Liver (tissue), 9 donors: ENCODE data around the gene PRRG3. TPM values are rescaled to one million over a fixed set of nuclear protein-coding genes. Genes with fewer than 3 reads are reported as not detected.

Experiments used
- DNase-seq: peaks from one replicate; pipeline ENCODE4 v3.0.0-alpha.2; 2017; ENCODE audit warnings: low spot score
- H3K27ac ChIP-seq, 2 donors: one replicate each; pipeline ENCODE4 v1.7.0; 2013; ENCODE audit warnings: inconsistent platforms in 2 of 2, low read length in 2 of 2, control low read depth in 1 of 2, low read depth in 1 of 2, mild to moderate bottlenecking in 1 of 2
- H3K27me3 ChIP-seq, 4 donors: one replicate each; pipeline versions ENCODE4 v1.6.1 to v1.7.0; 2013; ENCODE audit warnings: low read length in 3 of 4, inconsistent platforms in 1 of 4, mild to moderate bottlenecking in 1 of 4, moderate library complexity in 1 of 4; ENCODE audit not compliant: control insufficient read depth in 4 of 4, insufficient read depth in 4 of 4
- H3K36me3 ChIP-seq, 4 donors: one replicate each; pipeline versions ENCODE4 v1.6.1 to v1.7.0; 2013; ENCODE audit warnings: low read length in 3 of 4, mild to moderate bottlenecking in 3 of 4, low read depth in 1 of 4, moderate library complexity in 1 of 4; ENCODE audit not compliant: control insufficient read depth in 4 of 4, insufficient read depth in 3 of 4
- H3K4me1 ChIP-seq, 4 donors: one replicate each; pipeline versions ENCODE4 v1.6.1 to v1.7.0; 2013; ENCODE audit warnings: low read length in 3 of 4, mild to moderate bottlenecking in 3 of 4, moderate library complexity in 1 of 4; ENCODE audit not compliant: control insufficient read depth in 4 of 4, insufficient read depth in 4 of 4
- H3K4me3 ChIP-seq, 3 donors: one replicate each; pipeline versions ENCODE4 v1.6.1 to v1.7.0; 2013; ENCODE audit warnings: low read length in 3 of 3, control low read depth in 1 of 3, low read depth in 1 of 3, mild to moderate bottlenecking in 1 of 3
- H3K9ac ChIP-seq, 2 donors: one replicate each; pipeline ENCODE4 v1.7.0; 2013; ENCODE audit warnings: low read length in 2 of 2, mild to moderate bottlenecking in 2 of 2, moderate library complexity in 2 of 2, control low read depth in 1 of 2, low read depth in 1 of 2
- H3K9me3 ChIP-seq, 4 donors: one replicate each; pipeline versions ENCODE4 v1.6.1 to v1.7.0; 2013; ENCODE audit warnings: low read length in 3 of 4; ENCODE audit not compliant: control insufficient read depth in 4 of 4
- EGR1 ChIP-seq, 2 donors: IDR thresholded peaks; 2 replicates each; pipeline ENCODE4 v1.6.1; 2016 to 2018; ENCODE audit warnings: antibody characterized with exemption in 2 of 2, low read depth in 2 of 2
- FOXA1 ChIP-seq: IDR thresholded peaks from 2 replicates; pipeline ENCODE4 v1.6.1; 2016; ENCODE audit warnings: antibody characterized with exemption
- FOXA2 ChIP-seq: IDR thresholded peaks from 2 replicates; pipeline ENCODE4 v1.6.1; 2016; ENCODE audit warnings: antibody characterized with exemption
- GABPA ChIP-seq, 2 donors: IDR thresholded peaks in 1 of 2; conservative IDR thresholded peaks in 1 of 2; 2 replicates each; pipeline ENCODE4 v1.6.1; 2016; ENCODE audit warnings: antibody characterized with exemption in 2 of 2, mild to moderate bottlenecking in 1 of 2, moderate library complexity in 1 of 2
- HNF4A ChIP-seq, 2 donors: conservative IDR thresholded peaks; 2 replicates each; pipeline ENCODE4 v1.6.1; 2016; ENCODE audit warnings: antibody characterized with exemption in 2 of 2, mild to moderate bottlenecking in 2 of 2
- HNF4G ChIP-seq: IDR thresholded peaks from 2 replicates; pipeline ENCODE4 v1.6.1; 2016; ENCODE audit warnings: antibody characterized with exemption
- JUND ChIP-seq, 2 donors: IDR thresholded peaks; 2 replicates each; pipeline ENCODE4 v1.6.1; 2016; ENCODE audit warnings: antibody characterized with exemption in 2 of 2
- NR2F2 ChIP-seq: IDR thresholded peaks from 2 replicates; pipeline ENCODE4 v1.6.1; 2016; ENCODE audit warnings: antibody characterized with exemption
- RAD21 ChIP-seq, 2 donors: IDR thresholded peaks; 2 replicates each; pipeline ENCODE4 v1.6.1; 2016; ENCODE audit warnings: antibody characterized with exemption in 2 of 2, mild to moderate bottlenecking in 2 of 2
- RXRA ChIP-seq, 2 donors: IDR thresholded peaks; 2 replicates each; pipeline ENCODE4 v1.6.1; 2017 to 2018; ENCODE audit warnings: antibody characterized with exemption in 2 of 2, mild to moderate bottlenecking in 1 of 2
- SP1 ChIP-seq: IDR thresholded peaks from 2 replicates; pipeline ENCODE4 v1.6.1; 2018; ENCODE audit warnings: antibody characterized with exemption, mild to moderate bottlenecking
- TAF1 ChIP-seq: conservative IDR thresholded peaks from 2 replicates; pipeline ENCODE4 v1.6.1; 2016; ENCODE audit warnings: antibody characterized with exemption, mild to moderate bottlenecking
- YY1 ChIP-seq: IDR thresholded peaks from 2 replicates; pipeline ENCODE4 v1.6.1; 2016; ENCODE audit warnings: antibody characterized with exemption, mild to moderate bottlenecking
- WGBS: extraction: QIAGEN DNeasy Blood & Tissue Kit; methylation state at CpG from one replicate; pipeline ENCODE4 v1.1.7; 2013; 5-methylcytosine and 5-hydroxymethylcytosine counted together
- polyA plus RNA-seq, 2 donors: library from polyadenylated mRNA; stranded (reverse) in 1 of 2; unstranded in 1 of 2; fragments of 200-250 nt in 1 of 2; fragments of >200 nt in 1 of 2; fragmentation: Nextera tagmentation in 1 of 2; extraction: Ambion mirVana in 1 of 2; gene quantifications; one replicate each; pipeline versions ENCODE4 v1.2.1 to v1.2.3, GENCODE V29; 2013 to 2015
- total RNA-seq, 2 donors: library from RNA; depleted of rRNA; stranded (reverse); fragments of >200 nt; gene quantifications; one replicate each; pipeline ENCODE4 v1.2.3, GENCODE V29; 2014
- TF ChIP-seq, protein P1 (sequence below): IDR thresholded peaks from 2 replicates; pipeline ENCODE4 v1.6.1; 2016; ENCODE audit warnings: antibody characterized with exemption
- TF ChIP-seq, protein P2 (sequence below): IDR thresholded peaks from 2 replicates; pipeline ENCODE4 v1.6.1; 2016; ENCODE audit warnings: antibody characterized with exemption
- TF ChIP-seq, protein P3 (sequence below): IDR thresholded peaks from 2 replicates; pipeline ENCODE4 v1.6.1; 2016; ENCODE audit warnings: antibody characterized with exemption
- TF ChIP-seq, protein P4 (sequence below): IDR thresholded peaks from 2 replicates; pipeline ENCODE4 v1.6.1; 2016; ENCODE audit warnings: antibody characterized with exemption, mild to moderate bottlenecking
- donor health status: healthy.
- donor health status: healthy.
- donor health status: healthy.
- donor health status: healthy.
- donor health status: healthy.

The PRRG3 gene
- total and polyA plus RNA-seq, 4 donors: under 0.01 to 0.05 (median 0.01) TPM; not detected in 1

DNA sequence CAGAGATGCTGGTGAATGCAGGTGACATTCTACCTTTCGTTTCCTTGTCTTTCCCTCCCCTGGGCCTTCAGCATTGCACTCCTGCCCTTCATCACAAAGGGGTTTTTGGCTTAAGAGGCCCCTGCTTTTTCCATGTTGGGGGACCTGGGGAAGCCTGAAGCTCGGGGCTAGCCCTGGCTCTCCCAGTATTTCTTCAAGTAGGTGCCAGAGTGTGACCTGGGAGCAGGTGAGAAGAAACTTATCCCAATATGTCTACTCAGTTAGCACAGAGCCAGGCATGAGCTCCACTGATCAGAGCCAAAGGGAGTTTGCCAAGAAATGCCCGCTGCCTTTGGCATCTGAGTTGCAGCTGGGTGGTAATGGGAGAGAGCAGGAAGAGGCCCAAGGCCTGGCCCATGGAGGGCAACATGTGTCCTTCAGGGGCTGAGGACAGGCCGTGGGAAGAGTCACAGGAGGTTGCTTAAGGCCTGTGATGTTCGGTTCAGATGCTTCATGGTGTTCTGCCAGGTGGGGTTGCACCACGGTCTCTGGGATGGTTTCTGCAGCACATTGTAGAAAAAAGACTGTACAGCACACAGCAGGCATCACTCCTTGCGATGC lies 7.6 kb downstream of the PRRG3 start:
- no peak overlapping the region for H3K9ac ChIP-seq
- H3K27me3 ChIP-seq: no peaks in the 10 kb centered on the region
- H3K4me3 ChIP-seq: no peak overlapping the region
- no peaks in the 10 kb centered on the region for H3K9me3 ChIP-seq
- DNase-seq: no peak
- H3K27ac ChIP-seq: no peak overlapping the region
- WGBS: 80% methylated on average over 7 of the region's 7 CpGs
- H3K36me3 ChIP-seq: no peaks in the 10 kb centered on the region
- H3K4me1 ChIP-seq: no peaks in the 10 kb centered on the region
- no peak for TF ChIP-seq FOXA1
- no peak for TF ChIP-seq RAD21 (IDR thresholded peaks at IDR 0.05)
- no peak for TF ChIP-seq SP1
- TF ChIP-seq HNF4G: no peak
- no peak for TF ChIP-seq FOXA2
- TF ChIP-seq, protein P1, sequence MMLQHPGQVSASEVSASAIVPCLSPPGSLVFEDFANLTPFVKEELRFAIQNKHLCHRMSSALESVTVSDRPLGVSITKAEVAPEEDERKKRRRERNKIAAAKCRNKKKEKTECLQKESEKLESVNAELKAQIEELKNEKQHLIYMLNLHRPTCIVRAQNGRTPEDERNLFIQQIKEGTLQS: no peak
- TF ChIP-seq JUND (IDR thresholded peaks at IDR 0.05): no peak

DNA sequence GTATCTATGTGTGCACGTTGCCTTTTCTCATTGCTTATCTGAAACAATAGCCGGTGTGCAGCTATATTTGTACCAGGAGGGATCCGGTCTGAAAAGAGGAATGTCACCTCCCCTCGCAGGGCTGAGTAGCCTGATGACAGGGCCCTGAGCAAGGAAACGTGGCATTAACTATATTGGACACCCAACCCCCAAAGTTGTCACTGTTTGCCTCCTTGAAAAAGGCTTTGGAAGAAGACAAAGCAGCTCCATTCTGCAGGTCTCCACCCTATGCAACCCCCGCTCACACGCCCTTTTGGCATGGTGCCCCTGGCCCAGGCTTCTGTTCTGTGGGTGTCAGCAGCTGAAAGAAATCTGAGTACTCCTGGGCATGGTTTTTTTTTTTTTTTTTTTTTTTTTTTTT lies 8.2 kb downstream of the PRRG3 start:
- TF ChIP-seq, protein P2, sequence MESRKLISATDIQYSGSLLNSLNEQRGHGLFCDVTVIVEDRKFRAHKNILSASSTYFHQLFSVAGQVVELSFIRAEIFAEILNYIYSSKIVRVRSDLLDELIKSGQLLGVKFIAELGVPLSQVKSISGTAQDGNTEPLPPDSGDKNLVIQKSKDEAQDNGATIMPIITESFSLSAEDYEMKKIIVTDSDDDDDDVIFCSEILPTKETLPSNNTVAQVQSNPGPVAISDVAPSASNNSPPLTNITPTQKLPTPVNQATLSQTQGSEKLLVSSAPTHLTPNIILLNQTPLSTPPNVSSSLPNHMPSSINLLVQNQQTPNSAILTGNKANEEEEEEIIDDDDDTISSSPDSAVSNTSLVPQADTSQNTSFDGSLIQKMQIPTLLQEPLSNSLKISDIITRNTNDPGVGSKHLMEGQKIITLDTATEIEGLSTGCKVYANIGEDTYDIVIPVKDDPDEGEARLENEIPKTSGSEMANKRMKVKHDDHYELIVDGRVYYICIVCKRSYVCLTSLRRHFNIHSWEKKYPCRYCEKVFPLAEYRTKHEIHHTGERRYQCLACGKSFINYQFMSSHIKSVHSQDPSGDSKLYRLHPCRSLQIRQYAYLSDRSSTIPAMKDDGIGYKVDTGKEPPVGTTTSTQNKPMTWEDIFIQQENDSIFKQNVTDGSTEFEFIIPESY: no peak
- TF ChIP-seq GABPA (IDR thresholded peaks at IDR 0.05 in 1 of 2, conservative IDR thresholded peaks at IDR 0.05 in 1 of 2) (no peak), TAF1 (no peak), NR2F2 (no peak), JUND (IDR thresholded peaks at IDR 0.05) (no peak), HNF4A (conservative IDR thresholded peaks at IDR 0.05) (no peak), EGR1 (IDR thresholded peaks at IDR 0.05; ENCODE audit: low read depth in 2 of 2) (no peak), YY1 (no peak), RAD21 (IDR thresholded peaks at IDR 0.05) (no peak), SP1 (no peak), FOXA1 (no peak), FOXA2 (no peak), RXRA (IDR thresholded peaks at IDR 0.05) (no peak), HNF4G (no peak)
- TF ChIP-seq, protein P3, sequence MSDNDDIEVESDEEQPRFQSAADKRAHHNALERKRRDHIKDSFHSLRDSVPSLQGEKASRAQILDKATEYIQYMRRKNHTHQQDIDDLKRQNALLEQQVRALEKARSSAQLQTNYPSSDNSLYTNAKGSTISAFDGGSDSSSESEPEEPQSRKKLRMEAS: no peak
- TF ChIP-seq, protein P1: no peak
- TF ChIP-seq, protein P4, sequence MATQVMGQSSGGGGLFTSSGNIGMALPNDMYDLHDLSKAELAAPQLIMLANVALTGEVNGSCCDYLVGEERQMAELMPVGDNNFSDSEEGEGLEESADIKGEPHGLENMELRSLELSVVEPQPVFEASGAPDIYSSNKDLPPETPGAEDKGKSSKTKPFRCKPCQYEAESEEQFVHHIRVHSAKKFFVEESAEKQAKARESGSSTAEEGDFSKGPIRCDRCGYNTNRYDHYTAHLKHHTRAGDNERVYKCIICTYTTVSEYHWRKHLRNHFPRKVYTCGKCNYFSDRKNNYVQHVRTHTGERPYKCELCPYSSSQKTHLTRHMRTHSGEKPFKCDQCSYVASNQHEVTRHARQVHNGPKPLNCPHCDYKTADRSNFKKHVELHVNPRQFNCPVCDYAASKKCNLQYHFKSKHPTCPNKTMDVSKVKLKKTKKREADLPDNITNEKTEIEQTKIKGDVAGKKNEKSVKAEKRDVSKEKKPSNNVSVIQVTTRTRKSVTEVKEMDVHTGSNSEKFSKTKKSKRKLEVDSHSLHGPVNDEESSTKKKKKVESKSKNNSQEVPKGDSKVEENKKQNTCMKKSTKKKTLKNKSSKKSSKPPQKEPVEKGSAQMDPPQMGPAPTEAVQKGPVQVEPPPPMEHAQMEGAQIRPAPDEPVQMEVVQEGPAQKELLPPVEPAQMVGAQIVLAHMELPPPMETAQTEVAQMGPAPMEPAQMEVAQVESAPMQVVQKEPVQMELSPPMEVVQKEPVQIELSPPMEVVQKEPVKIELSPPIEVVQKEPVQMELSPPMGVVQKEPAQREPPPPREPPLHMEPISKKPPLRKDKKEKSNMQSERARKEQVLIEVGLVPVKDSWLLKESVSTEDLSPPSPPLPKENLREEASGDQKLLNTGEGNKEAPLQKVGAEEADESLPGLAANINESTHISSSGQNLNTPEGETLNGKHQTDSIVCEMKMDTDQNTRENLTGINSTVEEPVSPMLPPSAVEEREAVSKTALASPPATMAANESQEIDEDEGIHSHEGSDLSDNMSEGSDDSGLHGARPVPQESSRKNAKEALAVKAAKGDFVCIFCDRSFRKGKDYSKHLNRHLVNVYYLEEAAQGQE: no peak
- Histone ChIP-seq H3K9me3 (no peaks in the 10 kb centered on the region), H3K4me1 (no peaks in the 10 kb centered on the region), H3K9ac (no peak overlapping the region), H3K27ac (no peak overlapping the region), H3K27me3 (no peaks in the 10 kb centered on the region), H3K4me3 (no peak overlapping the region), H3K36me3 (no peaks in the 10 kb centered on the region)
- WGBS: 62% methylated on average over 7 of the region's 7 CpGs
- no peak for DNase-seq
